Esophagus muscularis mucosa (tissue), 4 donors: ENCODE measurements around the gene MDK. TPM values are rescaled to one million over a fixed set of nuclear protein-coding genes. Genes with fewer than 3 reads are reported as not detected.
A peak's percentile ranks its signal among the peaks of the same experiment; 100 is the strongest.

Source experiments
- DNase-seq: peaks from one replicate; pipeline ENCODE4 v3.0.0-alpha.2; 2017; ENCODE audit errors: extremely low spot score
- H3K27ac ChIP-seq, 4 donors: fragments of 200-600 bp; sonication (generic); replicated peaks in 1 of 4; 1 replicate in 3 of 4; 2 replicates in 1 of 4; pipeline ENCODE4 v1.5.1; 2016 to 2019; ENCODE audit warnings: mild to moderate bottlenecking in 1 of 4
- H3K27me3 ChIP-seq, 4 donors: fragments of 200-600 bp; sonication (generic); one replicate each; pipeline versions ENCODE4 v1.5.1 to v1.6.0; 2016 to 2019
- H3K36me3 ChIP-seq, 4 donors: fragments of 200-600 bp; sonication (generic); one replicate each; pipeline ENCODE4 v1.5.1; 2016 to 2019
- H3K4me1 ChIP-seq, 4 donors: fragments of 200-600 bp; sonication (generic); one replicate each; pipeline ENCODE4 v1.5.1; 2016 to 2019
- H3K4me3 ChIP-seq, 4 donors: fragments of 200-600 bp; sonication (generic); 1 replicate in 2 of 4; 2 replicates in 2 of 4; pipeline ENCODE4 v1.5.1; 2016 to 2019; ENCODE audit warnings: mild to moderate bottlenecking in 4 of 4, moderate library complexity in 1 of 4
- H3K9me3 ChIP-seq, 4 donors: fragments of 200-600 bp; sonication (generic); 1 replicate in 3 of 4; 2 replicates in 1 of 4; pipeline ENCODE4 v1.5.1; 2016 to 2019
- EP300 ChIP-seq: sonication (generic); formaldehyde crosslinking; IDR thresholded peaks from one replicate; pipeline ENCODE4 v1.6.1; 2017; ENCODE audit warnings: antibody characterized with exemption
- POLR2A ChIP-seq: fragments of 450-650 bp; IDR thresholded peaks from one replicate; pipeline ENCODE4 v1.6.1; 2017; ENCODE audit warnings: antibody characterized with exemption, moderate library complexity, mild to moderate bottlenecking, low read depth
- POLR2AphosphoS5 ChIP-seq, 2 donors: sonication (generic); formaldehyde crosslinking; IDR thresholded peaks; one replicate each; pipeline ENCODE4 v1.6.1; 2017; ENCODE audit warnings: antibody characterized with exemption in 2 of 2
- WGBS: methylation state at CpG from one replicate; pipeline ENCODE4 v1.1.5; 2018; 5-methylcytosine and 5-hydroxymethylcytosine counted together
- intact Hi-C: fragments of 100-400 bp; cut with DNase I; formaldehyde crosslinking; loops from one replicate; pipeline ENCODE4 v1.15.1; 2023
- total RNA-seq, 4 donors: library from RNA; depleted of rRNA; stranded (reverse); fragments of >200 nt; gene quantifications; one replicate each; pipeline versions ENCODE4 v1.1.0 to v1.2.1, GENCODE V29; 2016
- TF ChIP-seq, protein P1 (sequence below), 3 experiments: fragments of 200-600 bp in 2 of 3; fragments of 450-650 bp in 1 of 3; sonication (generic) in 2 of 3; IDR thresholded peaks; one replicate each; pipeline ENCODE4 v1.5.1; 2017 to 2019; ENCODE audit warnings: antibody characterized with exemption in 3 of 3, mild to moderate bottlenecking in 2 of 3, moderate library complexity in 1 of 3

MDK gene
- total RNA-seq, 4 donors from 2014 or later, result 1.2 to 12.8 (median 11.8) TPM

DNA sequence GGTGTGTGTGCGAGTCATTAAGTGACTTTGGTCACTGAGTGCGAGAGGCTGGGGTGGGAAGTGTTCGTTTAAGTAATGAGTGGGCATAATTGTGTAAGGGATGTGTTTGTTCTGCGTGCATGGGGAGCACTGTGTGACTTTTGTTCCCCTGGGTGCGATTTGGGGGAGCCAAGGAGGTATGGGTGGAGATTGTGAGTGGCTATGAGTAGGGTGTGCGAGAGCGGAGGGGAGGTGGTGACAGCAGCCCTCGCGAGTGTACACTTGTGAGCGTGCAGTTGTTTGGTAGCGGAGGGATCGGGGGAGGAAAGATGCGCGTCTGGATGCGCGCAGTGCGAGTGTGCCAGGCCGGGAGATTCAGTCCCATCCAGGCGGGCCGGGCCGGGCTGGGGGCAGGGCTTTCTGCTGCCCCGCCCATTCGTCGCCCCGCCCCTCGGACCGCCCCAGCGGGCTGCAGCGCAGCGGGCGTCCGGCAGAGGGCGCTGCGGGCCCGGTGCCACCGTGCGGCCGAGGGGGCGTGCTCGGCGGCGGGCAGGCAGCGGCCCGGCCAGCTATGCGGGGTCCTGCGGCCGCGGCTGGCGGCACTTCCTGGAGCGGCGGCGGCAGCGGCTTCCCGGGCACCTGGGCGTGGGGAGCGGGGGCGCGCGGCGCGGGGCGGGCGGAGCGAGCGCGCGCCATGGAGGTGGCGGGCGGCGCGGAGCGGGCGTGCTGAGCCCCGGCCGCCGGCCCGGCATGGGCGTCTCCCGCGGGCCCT is 34.4 kb upstream of the MDK start, which contains the start of gene DGKZ:
TSS of gene DGKZ (plus strand) at position 578 of the 751 bp plus-strand sequence. CDS start 197 bp downstream, outside the sequence.
- Histone ChIP-seq H3K36me3 (no peaks in the 10 kb centered on the region), H3K4me3 (peak within 1 kb of the TSS; percentile 90 to 94 (median 92)), H3K27me3 (no peaks in the 10 kb centered on the region), H3K27ac (peak within 1 kb of the TSS; percentile 72 to 77 (median 76)), H3K9me3 (no peaks in the 10 kb centered on the region), H3K4me1 (peaks cover 54 to 74% (median 60%) of the 10 kb centered on the region in 4 donors)
- no peak for TF ChIP-seq POLR2A
- peak; percentile 25 to 74 for TF ChIP-seq POLR2AphosphoS5 (IDR thresholded peaks at IDR 0.05)
- no peak for TF ChIP-seq EP300
- TF ChIP-seq, protein P1, sequence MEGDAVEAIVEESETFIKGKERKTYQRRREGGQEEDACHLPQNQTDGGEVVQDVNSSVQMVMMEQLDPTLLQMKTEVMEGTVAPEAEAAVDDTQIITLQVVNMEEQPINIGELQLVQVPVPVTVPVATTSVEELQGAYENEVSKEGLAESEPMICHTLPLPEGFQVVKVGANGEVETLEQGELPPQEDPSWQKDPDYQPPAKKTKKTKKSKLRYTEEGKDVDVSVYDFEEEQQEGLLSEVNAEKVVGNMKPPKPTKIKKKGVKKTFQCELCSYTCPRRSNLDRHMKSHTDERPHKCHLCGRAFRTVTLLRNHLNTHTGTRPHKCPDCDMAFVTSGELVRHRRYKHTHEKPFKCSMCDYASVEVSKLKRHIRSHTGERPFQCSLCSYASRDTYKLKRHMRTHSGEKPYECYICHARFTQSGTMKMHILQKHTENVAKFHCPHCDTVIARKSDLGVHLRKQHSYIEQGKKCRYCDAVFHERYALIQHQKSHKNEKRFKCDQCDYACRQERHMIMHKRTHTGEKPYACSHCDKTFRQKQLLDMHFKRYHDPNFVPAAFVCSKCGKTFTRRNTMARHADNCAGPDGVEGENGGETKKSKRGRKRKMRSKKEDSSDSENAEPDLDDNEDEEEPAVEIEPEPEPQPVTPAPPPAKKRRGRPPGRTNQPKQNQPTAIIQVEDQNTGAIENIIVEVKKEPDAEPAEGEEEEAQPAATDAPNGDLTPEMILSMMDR (IDR thresholded peaks at IDR 0.05), result peak; percentile 76 to 100 (median 96)
- no peak for DNase-seq
- intact Hi-C loops, result no loop called here
- WGBS, result 14% methylated on average over 24 of the region's 80 CpGs

- Histone ChIP-seq H3K4me1 (peaks cover 55 to 74% (median 62%) of the 10 kb centered on the region in 4 donors), H3K27ac (peak overlapping the region; percentile 72 to 77 (median 76))
Observed at GRCh38 chr11:46347637-46348311, 33.7 kb upstream of the MDK start.

GRCh38 chr11:46348566-46349401 is 32.7 kb upstream of the MDK start:
- intact Hi-C loops, result no loop called here
- Histone ChIP-seq H3K4me1 (peaks cover 49 to 80% (median 68%) of the 10 kb centered on the region in 4 donors), H3K27ac (peak overlapping the region in 1 of 4 donors; percentile 77), H3K9me3 (no peaks in the 10 kb centered on the region), H3K4me3 (peak overlapping the region; percentile 90 to 94 (median 92)), H3K27me3 (no peaks in the 10 kb centered on the region), H3K36me3 (peaks cover 0 to 4% (median 0%) of the 10 kb centered on the region in 4 donors)
- no peak for DNase-seq
- 59% methylated on average over 9 of the region's 18 CpGs for WGBS
- TF ChIP-seq POLR2AphosphoS5 (IDR thresholded peaks at IDR 0.05) (no peak), POLR2A (no peak), EP300 (no peak)
- TF ChIP-seq, protein P1 (IDR thresholded peaks at IDR 0.05), result no peak

More at GRCh38 chr11:46347637-46348311, 33.7 kb upstream of the MDK start:
- Histone ChIP-seq H3K4me3 (peak overlapping the region; percentile 90 to 94 (median 92)), H3K36me3 (peaks cover 0 to 3% (median 0%) of the 10 kb centered on the region in 4 donors), H3K9me3 (no peaks in the 10 kb centered on the region), H3K27me3 (no peaks in the 10 kb centered on the region)
- intact Hi-C loops, result no loop called here
- TF ChIP-seq POLR2AphosphoS5 (IDR thresholded peaks at IDR 0.05), result no peak
- no peak for TF ChIP-seq EP300
- 26% methylated on average over 4 of the region's 63 CpGs for WGBS
- no peak for DNase-seq

DNA sequence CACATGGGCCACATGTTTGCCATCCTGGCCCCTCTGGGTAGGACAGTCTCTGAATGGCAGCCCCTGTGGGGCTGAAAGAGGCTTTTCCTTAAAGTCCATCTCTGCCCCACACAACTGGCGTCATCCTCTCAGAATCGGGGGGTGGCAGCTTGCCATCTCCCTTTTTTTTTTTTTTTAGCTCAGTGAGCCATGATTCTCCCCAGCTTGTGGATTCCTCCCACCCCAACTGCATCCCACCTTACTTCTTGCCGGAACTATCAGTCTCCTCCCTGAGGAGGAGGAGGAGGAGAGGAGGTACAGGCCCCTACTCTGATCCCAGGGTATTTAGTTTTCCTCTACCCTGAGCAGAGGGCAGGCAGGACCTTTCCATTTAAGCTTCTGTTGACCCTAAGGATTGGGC is 30.8 kb upstream of the MDK start:
- H3K36me3 ChIP-seq, result peaks cover 0 to 11% (median 2%) of the 10 kb centered on the region in 4 donors
- no peak overlapping the region for H3K4me3 ChIP-seq
- no peaks in the 10 kb centered on the region for H3K27me3 ChIP-seq
- H3K9me3 ChIP-seq, result no peaks in the 10 kb centered on the region
- peaks cover 49 to 80% (median 70%) of the 10 kb centered on the region in 4 donors for H3K4me1 ChIP-seq
- TF ChIP-seq POLR2AphosphoS5 (IDR thresholded peaks at IDR 0.05) (no peak), EP300 (no peak), POLR2A (no peak)
- TF ChIP-seq, protein P1 (IDR thresholded peaks at IDR 0.05), result no peak
- 61% methylated on average over 3 of the region's 3 CpGs for WGBS
- no peak for DNase-seq
- H3K27ac ChIP-seq, result no peak overlapping the region
- intact Hi-C loops, result no loop called here
